Measurements from ENCODE around the gene SEMA5A.

- no peak for TF ChIP-seq CTCF (IDR thresholded peaks at IDR 0.05)
- TF ChIP-seq POLR2A (IDR thresholded peaks at IDR 0.05): no peak
Measured at GRCh38 chr5:9374025-9374424, 171.8 kb downstream of the SEMA5A start.
